Subcutaneous adipose tissue (tissue), 4 donors: ENCODE data around the gene NFIC. TPM values are rescaled to one million over a fixed set of nuclear protein-coding genes. Genes with fewer than 3 reads are reported as not detected.

ENCODE experiments used
- CTCF ChIP-seq: fragments of 450-650 bp; IDR thresholded peaks from one replicate; pipeline ENCODE4 v1.5.1; 2016; ENCODE audit warnings: low read depth, mild to moderate bottlenecking, control low read depth, antibody characterized with exemption, moderate library complexity
- total RNA-seq, 4 donors: library from RNA; depleted of rRNA; stranded (reverse); fragments of >200 nt; gene quantifications; one replicate each; pipeline ENCODE4 v1.1.0, GENCODE V29; 2016

NFIC gene
- total RNA-seq, 4 donors from 2014 or later = 45.2 to 191 (median 76.8) TPM

GRCh38 chr19:3507371-3508120 is 141.2 kb downstream of the NFIC start:
- no peak for TF ChIP-seq CTCF

GRCh38 chr19:3508771-3509535 is 142.6 kb downstream of the NFIC start:
- no peak for TF ChIP-seq CTCF

- TF ChIP-seq CTCF = no peak
Observed at GRCh38 chr19:3509566-3509989, 143.2 kb downstream of the NFIC start.

GRCh38 chr19:3510727-3511126 is 144.3 kb downstream of the NFIC start:
- TF ChIP-seq CTCF = no peak

GRCh38 chr19:3511506-3512251 is 145.3 kb downstream of the NFIC start:
- TF ChIP-seq CTCF = no peak

- no peak for TF ChIP-seq CTCF
Observed at GRCh38 chr19:3512562-3513228, 146.3 kb downstream of the NFIC start.
